GM19351 (cell line): ENCODE measurements around the gene COMTD1.
A peak's percentile ranks its signal among the peaks of the same experiment; 100 is the strongest.

Source experiments
- ATAC-seq: cut with Tn5 transposase; IDR thresholded peaks from one replicate; pipeline ENCODE4 v1.9.1; 2021; ENCODE audit warnings: mild to moderate bottlenecking, moderate library complexity; ENCODE audit not compliant: unreplicated experiment

Gene COMTD1

DNA sequence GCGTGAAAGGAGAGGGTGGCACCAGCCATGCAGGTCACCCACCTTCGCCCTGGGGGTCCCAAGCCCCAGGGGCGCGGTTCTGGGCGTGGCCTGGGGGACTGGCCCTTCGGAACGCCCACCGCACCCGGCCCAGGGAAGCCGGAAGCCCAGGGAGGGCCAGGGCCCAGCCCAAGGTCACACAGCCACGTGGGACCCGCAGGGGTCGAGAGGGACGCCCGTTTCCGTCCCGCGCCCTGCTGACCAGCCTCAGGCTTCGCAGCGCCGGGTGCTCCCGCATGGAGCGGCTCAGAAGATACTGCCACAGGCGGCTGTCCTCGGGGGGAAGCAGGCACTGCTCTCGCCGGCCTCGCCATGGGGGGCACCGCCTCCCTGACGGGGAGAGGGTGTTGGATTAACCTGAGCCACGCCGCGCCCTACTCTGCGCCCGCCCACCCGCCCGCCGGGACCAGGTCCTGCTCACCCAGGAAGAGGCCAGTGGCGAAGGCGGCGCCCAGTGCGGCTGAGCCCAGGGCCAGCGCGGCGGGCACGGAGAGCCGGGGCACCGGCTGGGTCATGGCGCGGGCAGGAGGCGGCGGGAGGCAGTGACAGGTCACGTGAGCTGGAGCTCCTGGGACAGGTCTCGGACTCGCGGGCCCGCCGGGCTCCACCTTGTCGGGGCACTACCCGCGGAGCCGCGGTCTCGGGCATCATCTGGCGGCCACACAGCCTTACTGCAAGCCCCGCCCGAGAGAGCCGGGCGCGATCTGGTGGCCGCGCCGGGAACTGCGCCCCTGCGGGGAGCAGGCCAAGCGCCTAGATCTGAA lies at the start of gene COMTD1:
TSS of gene COMTD1 (minus strand) at position 583 of the 803 bp plus-strand sequence. CDS start at position 554, 29 bp downstream.
- ATAC-seq = peak; percentile 67

DNA sequence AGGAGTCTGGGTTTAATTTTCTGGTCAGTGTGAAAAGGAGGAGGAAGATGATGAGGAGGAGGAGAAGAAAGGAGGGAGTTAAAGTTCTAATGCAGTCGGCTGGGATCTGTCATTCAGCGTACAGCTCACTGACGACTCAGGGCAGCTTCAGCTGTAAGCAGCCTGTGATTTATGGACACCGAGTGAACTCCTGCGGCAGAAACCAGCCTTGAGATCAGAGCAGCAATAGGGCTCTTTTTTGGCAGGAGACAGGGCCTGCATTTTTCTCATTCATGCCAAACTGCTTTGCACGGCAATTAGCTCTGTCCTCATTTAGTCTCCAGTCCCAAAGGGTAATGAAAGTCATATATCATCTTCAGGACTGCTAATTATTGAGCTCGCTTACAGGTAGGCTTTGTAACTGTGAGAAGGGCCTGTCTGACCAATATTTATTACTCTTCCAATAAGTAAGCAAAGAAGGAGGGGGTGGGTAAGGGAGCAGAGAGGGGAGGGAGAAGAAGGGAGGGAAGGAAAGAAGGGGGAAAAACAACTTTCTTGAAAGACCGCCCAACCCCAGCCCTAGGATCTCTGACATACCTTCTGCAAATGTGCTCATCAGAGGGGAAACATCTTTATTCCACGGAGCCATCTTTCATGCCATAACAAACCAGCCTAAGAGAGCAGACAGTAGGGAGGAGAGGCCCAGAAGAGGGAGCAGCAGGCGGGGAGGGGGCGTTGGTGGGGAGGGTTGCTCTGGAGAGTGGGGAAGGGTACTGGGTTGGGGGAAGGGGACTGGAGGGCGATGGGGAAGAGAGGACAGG lies 48.1 kb upstream of the COMTD1 start:
- no peak for ATAC-seq

DNA sequence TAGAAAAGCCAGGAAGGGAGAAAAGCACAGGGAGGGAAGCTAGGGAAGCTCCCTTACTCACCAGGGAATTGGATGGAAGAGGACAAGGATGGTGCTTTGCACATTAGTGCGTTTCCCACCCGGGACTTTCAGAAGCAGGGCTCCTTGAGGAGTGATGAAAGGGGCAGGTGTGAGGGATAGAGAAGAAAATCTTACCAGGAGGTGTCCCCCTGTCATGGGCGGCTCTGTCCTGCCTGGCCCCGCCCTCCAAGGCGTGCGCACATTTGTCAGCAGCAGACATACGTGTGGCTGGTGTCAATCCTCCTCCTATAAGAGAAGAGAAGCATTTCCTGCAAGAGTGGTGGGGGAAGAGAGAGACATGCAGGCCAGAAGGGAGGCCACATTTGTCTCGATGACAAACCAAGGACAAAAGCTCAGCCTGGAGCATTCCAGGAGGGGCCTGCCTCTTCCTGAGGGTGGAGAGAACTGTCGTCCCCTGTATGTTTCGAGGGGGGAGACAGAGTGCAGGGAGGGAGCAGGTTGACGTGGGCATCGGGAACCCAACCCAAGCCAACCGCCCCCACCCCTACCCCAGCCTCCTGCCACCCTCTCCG lies 47.4 kb upstream of the COMTD1 start:
- no peak for ATAC-seq

DNA sequence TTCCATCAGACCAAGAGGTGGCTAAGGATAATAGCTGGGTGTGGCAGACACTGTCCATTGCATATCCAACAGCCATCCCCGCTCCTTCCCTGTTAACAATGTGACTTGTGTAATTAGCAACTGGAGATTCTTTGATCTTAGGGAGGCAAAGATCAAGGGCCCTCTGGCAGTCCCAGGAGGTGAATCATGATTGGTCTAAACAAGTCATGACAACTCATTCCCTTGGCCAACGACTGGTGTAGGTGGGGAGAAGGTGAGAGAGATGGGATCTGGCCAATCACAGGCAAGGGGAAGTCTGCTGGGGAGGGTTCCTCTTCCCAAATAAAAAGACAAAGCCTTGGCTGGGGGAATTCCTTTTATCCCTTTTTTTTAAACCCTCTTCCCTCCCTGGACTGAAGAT lies 46.2 kb upstream of the COMTD1 start:
- no peak for ATAC-seq

DNA sequence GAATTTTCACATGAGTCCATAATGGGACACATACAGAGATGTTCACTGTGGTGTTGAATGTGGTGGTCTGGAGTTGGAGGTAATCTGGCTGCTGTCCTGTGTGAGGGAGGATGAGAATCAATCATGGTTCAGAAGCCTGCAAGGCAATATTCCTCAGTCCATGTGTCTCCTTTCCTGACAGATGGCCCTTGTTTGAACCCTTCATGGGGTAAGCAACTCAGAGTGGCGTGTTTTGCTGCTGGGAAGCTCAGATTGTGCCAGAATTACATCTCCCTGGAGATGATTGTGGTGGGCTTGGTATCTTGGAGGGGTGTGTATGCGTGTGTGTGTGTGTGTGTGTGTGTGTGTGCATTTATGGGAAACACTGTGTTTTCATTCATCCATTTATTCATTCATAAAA lies 44.5 kb upstream of the COMTD1 start:
- ATAC-seq = no peak

DNA sequence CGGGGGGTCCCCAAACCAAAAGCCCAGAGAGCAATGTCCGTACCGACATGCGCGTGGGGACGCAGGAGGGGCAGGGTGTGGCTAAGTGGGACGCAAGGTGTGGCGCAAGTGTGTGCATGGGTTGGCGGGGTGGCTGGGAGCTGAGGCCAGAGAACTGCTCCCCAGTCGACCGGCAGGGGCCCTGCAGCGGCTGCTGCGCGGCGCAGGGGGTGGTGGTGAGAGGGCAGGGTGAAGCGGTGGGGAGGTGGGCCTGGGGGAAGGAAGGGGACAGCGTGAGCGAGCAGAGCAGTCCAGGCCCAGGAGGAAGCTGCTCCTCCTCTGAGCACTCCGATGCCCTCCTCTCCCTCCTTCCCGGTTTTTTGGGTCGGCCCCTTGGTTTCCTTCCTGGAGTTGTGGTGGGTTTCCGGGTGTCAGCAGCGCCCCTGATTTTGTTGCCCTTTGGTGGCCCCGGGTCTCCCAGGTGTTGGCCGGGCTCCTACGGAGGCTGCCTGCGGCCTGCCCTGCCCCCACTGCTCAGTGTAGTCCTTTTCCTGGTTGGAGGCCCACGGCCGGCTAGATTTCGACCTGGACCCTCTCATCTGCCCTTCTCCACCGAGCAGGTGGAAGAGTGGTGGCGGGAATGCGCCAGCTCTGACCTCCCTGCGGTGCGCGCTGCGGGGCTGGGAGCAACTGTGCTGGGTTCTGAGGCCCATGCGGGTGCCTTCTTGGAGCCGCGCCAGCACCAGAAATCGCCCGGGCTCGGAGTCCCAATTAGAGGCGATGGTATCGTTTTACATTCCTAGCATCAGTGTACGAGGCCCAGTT lies 40.5 kb upstream of the COMTD1 start:
- ATAC-seq = no peak

DNA sequence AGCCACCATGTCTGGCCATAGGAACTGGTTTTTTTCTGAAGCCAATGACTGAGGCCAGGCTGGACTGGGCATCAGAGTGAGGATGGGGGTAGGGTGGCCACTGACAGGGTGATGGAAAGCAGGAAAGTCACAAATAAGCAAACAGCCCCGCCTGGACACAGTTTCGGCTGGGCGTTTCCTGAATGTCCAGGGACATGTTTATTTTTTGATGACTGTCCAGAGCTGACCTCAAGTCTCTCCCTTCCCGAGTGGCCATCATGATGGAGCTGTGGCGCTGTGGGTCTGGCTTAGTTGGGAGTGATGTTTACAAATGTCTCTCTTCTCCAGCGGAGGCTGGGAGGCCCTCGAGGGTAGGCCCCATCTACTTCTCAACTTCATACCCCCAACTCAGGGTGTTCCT lies 37.1 kb upstream of the COMTD1 start:
- no peak for ATAC-seq

DNA sequence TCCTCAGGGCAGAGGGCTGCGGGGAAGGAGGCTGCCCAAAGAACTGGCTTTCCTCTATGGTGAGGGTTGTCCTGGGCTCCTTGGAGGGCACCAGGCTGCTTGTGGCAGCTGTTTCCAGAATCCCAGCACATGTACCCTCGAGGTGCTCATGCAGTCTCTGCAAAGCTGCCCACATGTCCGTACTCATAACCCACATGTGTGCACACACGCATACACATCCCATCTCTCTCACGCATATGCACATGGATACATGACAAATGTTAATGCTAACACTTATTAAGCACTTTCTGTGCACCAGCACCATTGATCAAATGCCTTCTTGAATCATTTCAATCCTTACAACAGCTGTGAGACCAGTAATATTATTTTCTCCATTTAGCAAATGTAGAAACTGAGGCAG lies 36.3 kb upstream of the COMTD1 start:
- ATAC-seq = no peak

DNA sequence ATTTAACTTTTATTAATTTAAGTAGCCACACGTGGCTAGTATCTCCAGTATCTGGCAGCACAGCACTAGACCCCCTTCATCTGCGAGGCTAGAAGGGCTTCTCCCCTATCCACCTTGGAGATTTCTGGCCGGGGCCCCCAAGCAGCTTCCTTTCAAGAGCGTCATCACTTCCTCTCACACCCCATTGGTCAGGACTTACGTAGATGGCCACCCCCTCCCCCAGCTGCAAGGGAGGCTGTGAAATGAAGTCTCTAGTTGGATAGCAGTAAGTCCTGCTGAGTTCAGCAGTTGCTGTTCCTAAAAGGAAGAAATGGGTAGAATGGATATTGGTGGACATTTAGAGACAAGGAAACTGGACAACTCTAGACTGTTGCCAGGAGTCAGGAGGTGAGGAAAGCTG lies 33.8 kb upstream of the COMTD1 start:
- ATAC-seq = no peak

DNA sequence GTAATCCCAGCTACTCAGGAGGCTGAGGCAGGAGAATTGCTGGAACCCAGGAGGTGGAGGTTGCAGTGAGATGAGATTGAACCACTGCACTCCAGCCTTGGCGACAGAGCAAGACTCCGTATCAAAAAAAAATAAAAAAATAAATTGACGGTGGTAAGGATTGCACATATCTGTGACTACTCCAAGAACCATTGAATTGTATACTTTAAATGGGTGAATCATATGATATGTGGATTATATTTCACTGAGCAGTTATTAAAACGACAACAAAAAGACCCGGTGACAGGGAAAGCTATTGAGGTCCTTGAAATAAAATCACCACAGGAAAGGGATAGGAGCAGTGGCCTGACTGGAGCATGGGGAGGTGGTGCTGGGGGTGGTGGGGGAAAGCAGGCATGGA lies 31.2 kb upstream of the COMTD1 start:
- no peak for ATAC-seq

DNA sequence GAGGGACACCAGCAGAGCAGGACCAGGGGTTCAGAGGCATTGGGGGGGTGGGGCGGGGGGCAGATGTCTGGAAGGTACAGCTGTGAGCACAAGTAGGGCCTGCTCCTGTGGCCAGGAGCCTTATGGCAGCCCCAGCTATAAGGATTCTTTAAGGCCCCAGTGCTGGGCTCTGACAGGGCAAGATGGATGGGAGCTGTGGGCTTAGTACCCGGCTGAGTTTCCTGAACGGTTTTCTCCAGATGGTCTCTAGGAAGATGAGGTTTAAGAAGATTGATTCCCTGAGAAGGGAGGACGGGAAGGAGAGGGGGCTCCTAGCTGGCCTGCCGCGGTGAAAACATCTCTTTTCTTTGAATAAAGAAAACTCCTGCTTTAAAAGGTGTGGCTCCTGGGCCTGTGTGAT lies 30.1 kb upstream of the COMTD1 start:
- ATAC-seq = no peak

DNA sequence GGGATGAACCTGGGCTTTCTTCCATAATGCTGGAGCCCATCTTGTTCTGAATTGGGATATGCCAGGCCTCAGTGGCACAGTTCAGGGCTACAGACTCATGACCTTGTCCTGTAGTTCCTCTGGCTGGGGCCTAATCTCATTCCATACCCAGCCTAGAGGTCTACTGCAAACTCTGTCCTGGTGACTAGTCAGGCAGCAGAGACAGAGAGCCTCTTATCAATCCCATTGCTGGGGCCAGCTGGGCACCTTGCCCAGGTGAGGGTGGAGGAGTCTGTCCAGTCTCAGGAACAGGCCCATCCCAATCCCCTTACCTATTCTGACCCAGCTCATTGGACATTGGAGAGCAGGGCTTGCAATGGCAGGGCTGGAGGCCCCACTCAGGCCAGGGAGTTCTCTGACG lies 28.0 kb upstream of the COMTD1 start:
- no peak for ATAC-seq

DNA sequence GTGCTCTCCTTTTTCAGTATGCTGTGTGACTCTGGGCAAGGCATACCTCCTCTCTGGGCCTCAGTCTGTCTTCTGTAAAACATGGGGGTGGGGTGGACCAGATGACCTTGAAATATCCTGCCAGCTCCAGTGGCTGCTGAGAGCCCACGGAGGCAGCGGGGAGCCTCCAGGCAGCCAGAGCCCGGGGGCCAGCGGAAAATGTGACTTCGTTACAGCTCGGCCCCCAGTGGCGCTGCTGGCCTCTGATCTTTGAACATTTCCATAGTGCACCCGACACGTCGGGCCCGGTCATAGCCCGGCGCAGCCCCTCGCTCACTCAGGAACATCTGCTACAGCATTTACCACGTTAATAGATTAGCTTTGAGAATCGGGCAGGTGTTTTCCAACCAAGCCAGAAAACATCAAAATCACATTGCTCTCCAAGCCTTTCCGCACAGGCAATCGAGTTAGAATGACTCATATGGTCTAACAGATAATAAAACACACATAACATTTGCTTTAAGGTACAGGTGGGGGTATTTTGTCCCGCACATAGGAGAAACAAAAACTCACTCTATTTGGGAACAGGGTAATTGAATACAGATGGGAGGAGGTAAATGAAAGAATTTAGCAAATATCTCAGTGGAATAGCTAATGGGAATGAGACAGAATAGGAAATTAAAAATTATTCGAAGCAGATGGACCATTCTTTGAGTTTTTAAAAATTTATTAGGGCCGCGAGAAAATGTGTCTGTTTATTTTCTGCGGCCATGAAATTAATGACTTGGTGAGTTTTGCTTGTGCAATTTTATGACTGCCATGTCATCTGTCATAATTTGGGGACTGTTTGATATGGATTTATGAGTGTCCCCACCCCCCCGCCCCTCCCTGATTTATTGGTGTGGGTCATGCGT lies 26.3 kb upstream of the COMTD1 start:
- ATAC-seq = no peak

DNA sequence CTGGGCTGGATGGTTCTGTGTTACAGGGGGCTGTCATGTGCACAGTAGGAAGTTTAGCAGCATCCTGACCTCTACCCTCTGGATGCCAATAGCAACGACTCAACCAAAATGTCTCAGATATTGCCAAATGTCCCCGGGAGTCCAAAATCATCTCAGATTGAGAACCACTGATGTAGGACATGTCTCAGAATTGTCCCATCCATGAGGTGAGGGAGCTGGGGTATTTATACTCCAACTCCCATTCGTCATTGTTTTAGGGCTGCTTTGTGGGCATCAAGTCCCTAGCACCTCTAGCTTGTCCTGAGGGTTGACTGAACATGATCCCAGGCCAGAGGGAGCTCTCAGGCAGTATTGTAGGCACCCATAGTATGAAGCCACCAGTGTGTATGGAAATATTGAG lies 25.2 kb upstream of the COMTD1 start:
- no peak for ATAC-seq

DNA sequence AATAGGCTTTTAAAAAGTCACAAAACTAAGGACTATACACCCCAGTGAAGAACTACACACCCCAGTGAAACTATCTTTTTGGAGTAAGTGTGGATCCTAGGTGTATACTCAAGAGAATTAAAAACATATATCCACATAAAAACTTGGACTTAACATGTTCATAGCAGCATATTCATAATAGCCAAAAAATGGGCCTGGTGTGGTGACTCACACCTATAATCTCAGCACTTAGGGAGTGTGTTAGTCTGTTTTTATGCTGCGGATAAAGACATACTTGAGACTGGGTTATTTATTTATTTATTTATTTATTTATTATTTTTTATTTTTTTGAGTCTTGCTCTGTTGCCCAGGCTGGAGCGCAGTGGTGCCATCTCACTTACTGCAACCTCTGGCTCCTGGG lies 19.0 kb upstream of the COMTD1 start:
- no peak for ATAC-seq

DNA sequence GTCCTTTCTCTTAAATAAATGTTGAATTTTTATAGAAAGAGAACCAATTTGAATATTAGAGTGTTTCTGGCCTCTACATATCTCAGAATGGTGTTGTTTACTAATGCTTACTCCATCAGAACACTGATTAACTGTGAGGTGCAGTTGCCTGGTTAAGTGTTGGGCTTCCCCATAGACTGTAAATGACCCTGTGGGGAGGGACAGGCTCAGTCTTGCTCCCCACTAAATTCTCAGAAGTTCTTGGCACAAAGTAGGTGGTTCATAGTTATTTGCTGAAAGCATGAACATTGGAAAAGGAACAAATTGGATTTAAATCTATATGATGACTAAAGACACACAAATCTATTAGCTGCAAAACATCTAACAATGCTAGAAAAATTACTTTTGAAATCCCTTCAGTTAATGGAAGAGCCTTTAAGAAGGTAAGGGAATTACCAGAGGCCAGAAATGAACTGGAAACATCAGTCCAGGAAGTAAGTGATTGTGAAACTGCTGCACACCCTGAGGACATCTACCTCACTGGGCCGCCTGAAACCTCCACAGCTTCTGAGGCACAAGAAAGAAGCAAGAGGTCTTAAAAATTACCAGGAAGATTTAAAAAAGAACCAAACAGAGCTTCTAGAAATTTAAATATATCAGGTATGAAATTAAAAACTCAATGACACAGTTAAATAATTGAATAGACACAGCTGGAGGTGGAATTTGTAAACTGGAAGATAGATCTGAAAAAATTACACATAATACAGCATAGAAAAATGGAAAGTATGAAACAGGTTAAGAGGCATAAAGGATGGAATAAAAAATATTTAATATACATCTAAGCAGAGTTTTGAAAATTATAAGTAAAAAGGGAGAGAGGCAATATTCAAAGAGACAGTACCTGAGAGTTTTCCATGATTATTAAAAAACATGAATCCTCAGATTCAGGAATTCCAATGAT lies 17.8 kb upstream of the COMTD1 start:
- no peak for ATAC-seq

DNA sequence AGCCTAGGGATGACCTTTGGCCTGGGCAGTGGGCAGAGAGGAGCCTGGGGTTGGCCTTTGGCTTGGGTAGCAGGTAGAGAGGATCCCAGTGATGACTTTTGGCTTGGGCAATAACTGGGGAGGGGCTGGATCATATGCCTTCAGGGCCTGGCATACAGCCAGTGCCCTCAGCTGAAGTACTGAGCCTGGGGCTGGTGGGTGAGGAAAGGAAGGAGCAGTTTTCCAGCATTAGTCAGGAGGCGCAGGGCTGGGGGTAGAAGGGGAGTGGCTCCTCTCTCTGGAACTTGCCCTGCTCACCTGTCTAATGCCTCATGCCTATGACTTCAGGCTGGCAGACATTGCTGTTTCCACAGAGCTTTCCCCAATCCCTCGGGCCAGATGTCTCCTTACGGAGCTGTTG lies 15.2 kb upstream of the COMTD1 start:
- no peak for ATAC-seq

DNA sequence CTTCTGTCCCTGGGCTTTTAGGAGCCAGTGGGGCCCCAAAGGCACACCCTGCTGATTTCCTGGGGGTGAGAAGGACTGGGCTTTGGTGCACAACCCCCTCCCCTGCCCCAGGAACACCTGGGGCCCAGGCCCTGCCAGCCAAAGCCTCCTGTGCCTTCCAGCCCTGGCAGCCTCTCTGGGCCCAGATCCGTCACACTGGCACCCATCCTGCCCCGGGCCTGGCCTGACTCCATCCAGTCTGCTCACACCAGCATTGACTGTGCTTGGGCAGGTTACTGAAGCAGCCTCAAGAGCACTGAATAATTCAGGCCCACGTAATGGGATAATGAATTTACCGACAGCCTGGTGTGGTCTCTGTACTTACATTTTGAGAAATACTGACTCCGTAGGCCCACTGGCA lies 12.0 kb upstream of the COMTD1 start:
- ATAC-seq = no peak

DNA sequence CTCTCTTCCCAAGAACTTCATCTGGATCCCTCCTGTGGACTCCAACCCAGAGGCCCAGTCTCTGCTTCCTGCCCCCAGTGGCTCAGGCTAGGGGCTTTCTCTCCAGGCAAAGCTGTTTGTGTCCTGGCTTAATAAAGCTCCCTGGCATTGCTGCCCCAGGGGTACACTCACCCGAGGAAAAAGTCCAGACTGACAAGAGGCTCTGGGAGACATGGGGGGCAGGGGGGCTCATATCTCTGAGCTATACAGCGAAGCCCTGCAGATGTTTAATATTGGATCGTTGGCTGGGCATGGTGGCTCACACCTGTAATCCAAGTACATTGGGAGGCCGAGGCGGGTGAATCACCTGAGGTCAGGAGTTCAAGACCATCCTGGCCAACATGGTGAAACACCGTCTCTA lies 10.7 kb upstream of the COMTD1 start:
- no peak for ATAC-seq
